ENCODE measurements around the gene NAA25.
A peak's percentile ranks its signal among the peaks of the same experiment; 100 is the strongest.
"Not testable (repeated sequence)": the region's sequence is repeated elsewhere in the genome, so short reads cannot be mapped to it uniquely, and the experiment has no call there.

The NAA25 gene

GRCh38 chr12:112049351-112049750 is 59.2 kb downstream of the NAA25 start:
- DNase-seq, result no peak

GRCh38 chr12:112046003-112046402 is 62.6 kb downstream of the NAA25 start:
- DNase-seq, result no peak

GRCh38 chr12:112036614-112037013 is 72.0 kb downstream of the NAA25 start:
- DNase-seq, result not testable (repeated sequence)

- DNase-seq, result no peak
Measured at GRCh38 chr12:112035219-112035785, 73.3 kb downstream of the NAA25 start.

- DNase-seq, result no peak
Measured at GRCh38 chr12:112032292-112032691, 76.3 kb downstream of the NAA25 start.

- DNase-seq, result no peak
Measured at GRCh38 chr12:112031472-112031871, 77.1 kb downstream of the NAA25 start.

- no peak for DNase-seq
Measured at GRCh38 chr12:112029301-112029700, 79.3 kb downstream of the NAA25 start.

- no peak for DNase-seq
Measured at GRCh38 chr12:112025808-112026375, 82.7 kb downstream of the NAA25 start.

GRCh38 chr12:112023759-112024396 is 84.7 kb downstream of the NAA25 start:
- DNase-seq, result no peak

GRCh38 chr12:112022241-112023016 is 86.2 kb downstream of the NAA25 start:
- no peak for DNase-seq

- DNase-seq, result no peak
Measured at GRCh38 chr12:112020947-112021457, 87.6 kb downstream of the NAA25 start.

GRCh38 chr12:112018571-112019237 is 89.9 kb downstream of the NAA25 start:
- DNase-seq, result no peak

GRCh38 chr12:112017041-112017440 is 91.5 kb downstream of the NAA25 start:
- no peak for DNase-seq

- no peak for DNase-seq
Measured at GRCh38 chr12:112015938-112016337, 92.6 kb downstream of the NAA25 start.

- DNase-seq, result peak; percentile 73
Measured at GRCh38 chr12:112013601-112014402, 94.8 kb downstream of the NAA25 start.

GRCh38 chr12:112012775-112013600 is 95.6 kb downstream of the NAA25 start, which contains the start of the genes ERP29 and TMEM116:
Gene ERP29 (plus strand): TSS chr12:112013426. CDS start chr12:112013466, 40 bp downstream.
Gene TMEM116 (minus strand): TSS chr12:112013165. CDS start chr12:112005270, 7,895 bp downstream.
- peak; percentile 97 for DNase-seq

GRCh38 chr12:112011685-112012084 is 96.9 kb downstream of the NAA25 start:
- no peak for DNase-seq

GRCh38 chr12:112010415-112011344 is 97.9 kb downstream of the NAA25 start:
- DNase-seq, result no peak

- not testable (repeated sequence) for DNase-seq
Measured at GRCh38 chr12:112009596-112009995, 99.0 kb downstream of the NAA25 start.

- no peak for DNase-seq
Measured at GRCh38 chr12:112008918-112009317, 99.7 kb downstream of the NAA25 start.

Measured in DMS79 (cell line).